PC-9 (cell line): ENCODE measurements around the gene ASB6. TPM values are rescaled to one million over a fixed set of nuclear protein-coding genes. Genes with fewer than 3 reads are reported as not detected.

Experiments used
- BruUV-seq: library from RNA; stranded (reverse); fragments of 400-500 nt; replicated peaks from 2 replicates; lab custom pipeline; 2021; lab: Mats Ljungman, UMichigan
- CTCF ChIA-PET: fragments of 300-600 bp; sonication (Branson Sonifier 250); formaldehyde crosslinking; loops from one replicate; lab custom pipeline; 2022; ENCODE audit warnings: antibody characterized with exemption; lab: Charles Lee
- POLR2A ChIA-PET: fragments of 300-600 bp; sonication (Branson Sonifier 250); formaldehyde crosslinking; loops from one replicate; lab custom pipeline; 2022; ENCODE audit warnings: antibody characterized with exemption; ENCODE audit not compliant: unreplicated experiment; lab: Charles Lee
- DNase-seq, 2 experiments: peaks; one replicate each; pipeline versions ENCODE4 v3.0.0 to v3.0.0-alpha.2; 2015 to 2022; ENCODE audit warnings: mixed read lengths in 1 of 2
- H2AFZ ChIP-seq: fragments of 200-600 bp; sonication (generic); 2 replicates; pipeline ENCODE4 v1.8.1; 2017; ENCODE audit warnings: antibody characterized with exemption
- H3F3A ChIP-seq: fragments of 200-600 bp; sonication (generic); 2 replicates; pipeline ENCODE4 v1.8.1; 2017; ENCODE audit warnings: antibody characterized with exemption, mild to moderate bottlenecking, low read depth; ENCODE audit not compliant: insufficient read depth
- H3K27ac ChIP-seq: fragments of 200-600 bp; sonication (generic); 2 replicates; pipeline ENCODE4 v1.6.1; 2016; ENCODE audit warnings: mixed run types
- H3K27me3 ChIP-seq: fragments of 200-600 bp; sonication (generic); 2 replicates; pipeline ENCODE4 v1.6.1; 2016; ENCODE audit warnings: low read depth, mixed run types; ENCODE audit not compliant: insufficient read depth
- H3K36me3 ChIP-seq: fragments of 200-600 bp; sonication (generic); 2 replicates; pipeline ENCODE4 v1.6.1; 2016; ENCODE audit warnings: low read depth, mixed run types
- H3K4me1 ChIP-seq: fragments of 200-600 bp; sonication (generic); replicated peaks from 2 replicates; pipeline ENCODE4 v1.6.1; 2016; ENCODE audit warnings: mixed run types; ENCODE audit not compliant: insufficient read depth
- H3K4me2 ChIP-seq: fragments of 200-600 bp; sonication (generic); 2 replicates; pipeline ENCODE4 v1.6.1; 2017; ENCODE audit warnings: mixed run types
- H3K4me3 ChIP-seq: fragments of 200-600 bp; sonication (generic); 2 replicates; pipeline ENCODE4 v1.6.1; 2016; ENCODE audit warnings: mixed run types
- H3K79me2 ChIP-seq: fragments of 200-600 bp; sonication (generic); 2 replicates; pipeline ENCODE4 v1.6.1; 2017; ENCODE audit warnings: low read depth, mixed run types
- H3K9me2 ChIP-seq: fragments of 200-600 bp; sonication (generic); 2 replicates; pipeline ENCODE4 v1.8.1; 2017; ENCODE audit warnings: mild to moderate bottlenecking; ENCODE audit not compliant: insufficient read depth
- H3K9me3 ChIP-seq: fragments of 200-600 bp; sonication (generic); 2 replicates; pipeline ENCODE4 v1.8.1; 2016; ENCODE audit warnings: low read depth; ENCODE audit not compliant: insufficient read depth
- H4K20me1 ChIP-seq: fragments of 200-600 bp; sonication (generic); 2 replicates; pipeline ENCODE4 v1.8.1; 2017; ENCODE audit not compliant: insufficient read depth
- CTCF ChIP-seq: fragments of 200-600 bp; sonication (generic); conservative IDR thresholded peaks from 2 replicates; pipeline ENCODE4 v1.6.1; 2017; ENCODE audit warnings: mixed run types, antibody characterized with exemption, mild to moderate bottlenecking, moderate library complexity
- EZH2 ChIP-seq: fragments of 200-600 bp; sonication (generic); IDR thresholded peaks from 2 replicates; pipeline ENCODE4 v1.8.0; 2017; ENCODE audit warnings: antibody characterized with exemption, low read depth
- intact Hi-C: fragments of 100-400 bp; cut with micrococcal nuclease; formaldehyde crosslinking; loops from one replicate; pipeline ENCODE4 v1.10.0; 2022; ENCODE audit not compliant: unreplicated experiment
- total RNA-seq: library from RNA; stranded (reverse); gene quantifications from 2 replicates; pipeline ENCODE4 v1.2.3, GENCODE V29; 2021

ASB6 gene
- total RNA-seq, 1 experiment from 2014 or later = 20.2 TPM

DNA sequence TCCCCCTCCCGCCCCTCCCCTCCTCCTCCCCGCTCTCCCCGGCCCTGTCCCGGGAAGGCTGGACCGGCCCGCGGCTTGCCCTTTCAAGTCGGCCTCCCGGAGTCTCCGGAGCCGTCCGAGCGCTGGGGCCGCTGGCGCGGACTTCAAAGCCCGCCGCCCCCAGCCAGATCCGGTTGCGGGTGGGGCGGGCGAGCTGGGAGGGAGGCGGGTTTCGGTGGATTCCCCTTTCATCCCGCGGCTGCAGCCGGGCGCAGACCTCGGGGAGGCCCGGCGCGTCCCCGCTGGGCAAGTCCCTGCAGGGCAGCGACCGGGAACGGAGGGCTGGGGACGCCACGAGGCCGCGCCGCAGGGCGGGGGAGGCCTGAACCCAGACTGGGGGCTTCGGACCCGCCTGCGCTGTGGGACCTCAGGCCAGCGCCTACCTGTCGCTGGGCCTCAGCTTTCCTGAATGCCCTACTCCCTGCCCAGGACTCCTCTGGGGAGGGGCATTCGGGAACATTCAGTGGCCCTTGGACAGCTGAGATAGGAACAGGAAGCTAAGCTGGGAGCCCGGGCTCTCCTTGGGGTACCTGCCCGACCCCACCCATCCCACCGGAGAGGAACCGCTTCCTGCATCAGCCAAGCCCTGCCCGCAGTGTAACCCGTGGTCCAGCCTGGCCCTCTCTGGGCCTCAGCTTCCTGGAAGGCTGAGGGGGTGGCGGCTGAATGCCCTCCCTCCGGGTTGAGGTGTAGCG lies 44.4 kb downstream of the ASB6 start:
- peak overlapping the region; percentile 58 for H3K27ac ChIP-seq
- intact Hi-C loops = loop anchor here (1.0 kb wide), 1 partner anchor 28 kb away; no protein-coding TSS in a partner anchor
- TSS peak; percentile 59 for BruUV-seq

GRCh38 chr9:129596541-129597331 lies 45.2 kb downstream of the ASB6 start:
- no TSS peak for BruUV-seq
- H3K4me1 ChIP-seq = peaks cover 34% of the 10 kb centered on the region

More for the DNA sequence above, 44.4 kb downstream of the ASB6 start:
- Histone ChIP-seq H3F3A (peaks cover 22% of the 10 kb centered on the region; the same call in 1 of the 2 replicates), H3K9me2 (no peaks in the 10 kb centered on the region), H3K4me1 (peaks cover 34% of the 10 kb centered on the region), H4K20me1 (no peaks in the 10 kb centered on the region), H3K9me3 (no peaks in the 10 kb centered on the region), H3K4me3 (peak overlapping the region; percentile 70), H2AFZ (peak overlapping the region; percentile 91), H3K4me2 (peak overlapping the region; percentile 81), H3K79me2 (no peaks in the 10 kb centered on the region), H3K36me3 (no peaks in the 10 kb centered on the region), H3K27me3 (no peaks in the 10 kb centered on the region)
- peak in 1 of 2 experiments; percentile 77 for DNase-seq
- TF ChIP-seq EZH2 (no peak), CTCF (no peak)
- ChIA-PET CTCF (interaction anchor here (0.7 to 0.8 kb wide), 2 partner anchors 11 to 227 kb away, joined by 3 to 4 read pairs; no protein-coding TSS in a partner anchor), POLR2A (interaction anchor here (0.6 to 1.8 kb wide), 5 partner anchors 27 to 221 kb away, joined by 3 to 14 read pairs (median 4); no protein-coding TSS in a partner anchor)

More at GRCh38 chr9:129596541-129597331, 45.2 kb downstream of the ASB6 start:
- DNase-seq = peak in 1 of 2 experiments; percentile 62
- peak overlapping the region; percentile 81 for H3K4me2 ChIP-seq
- H3F3A ChIP-seq = peaks cover 22% of the 10 kb centered on the region; the same call in 1 of the 2 replicates
- no peaks in the 10 kb centered on the region for H3K9me2 ChIP-seq
- POLR2A ChIA-PET = interaction anchor here (0.6 to 1.8 kb wide), 6 partner anchors 26 to 214 kb away, joined by 4 to 14 read pairs (median 4); no protein-coding TSS in a partner anchor
- no peaks in the 10 kb centered on the region for H3K9me3 ChIP-seq
- intact Hi-C loops = loop anchor here (1.0 kb wide), 1 partner anchor 27 kb away; no protein-coding TSS in a partner anchor
- H3K27me3 ChIP-seq = no peaks in the 10 kb centered on the region
- TF ChIP-seq CTCF (no peak), EZH2 (no peak)
- CTCF ChIA-PET = no interaction called here
- H3K27ac ChIP-seq = peak overlapping the region; percentile 58; the same call in 1 of the 2 replicates
- H3K4me3 ChIP-seq = peak overlapping the region; percentile 70
- no peaks in the 10 kb centered on the region for H3K79me2 ChIP-seq
- H2AFZ ChIP-seq = peak overlapping the region; percentile 91
- H4K20me1 ChIP-seq = no peaks in the 10 kb centered on the region
- H3K36me3 ChIP-seq = no peaks in the 10 kb centered on the region
